Muscle layer of colon (tissue), 2 donors: ENCODE measurements around the gene TAF7L.

Source experiments
- H3K27ac ChIP-seq: one replicate; pipeline ENCODE4 v1.7.0; 2013; ENCODE audit warnings: low read depth, mild to moderate bottlenecking, low read length, moderate library complexity
- H3K27me3 ChIP-seq, 2 donors: one replicate each; pipeline ENCODE4 v1.7.0; 2013; ENCODE audit warnings: low read length in 2 of 2, mild to moderate bottlenecking in 2 of 2; ENCODE audit not compliant: insufficient read depth in 2 of 2, control insufficient read depth in 1 of 2
- H3K36me3 ChIP-seq: one replicate; pipeline ENCODE4 v1.7.0; 2013; ENCODE audit warnings: mild to moderate bottlenecking, low read length; ENCODE audit not compliant: insufficient read depth
- H3K4me1 ChIP-seq: one replicate; pipeline ENCODE4 v1.7.0; 2013; ENCODE audit warnings: mild to moderate bottlenecking, low read length; ENCODE audit not compliant: insufficient read depth
- H3K4me3 ChIP-seq, 2 donors: one replicate each; pipeline ENCODE4 v1.7.0; 2013; ENCODE audit warnings: low read length in 2 of 2, low read depth in 1 of 2, mild to moderate bottlenecking in 1 of 2, moderate library complexity in 1 of 2
- H3K9ac ChIP-seq: one replicate; pipeline ENCODE4 v1.7.0; 2013; ENCODE audit warnings: low read length
- H3K9me3 ChIP-seq: one replicate; pipeline ENCODE4 v1.7.0; 2013; ENCODE audit warnings: mild to moderate bottlenecking, low read length
- donor health status: abdominal sarcoma.
- donor health status: Adenocarcinoma of cecum.

TAF7L gene

DNA sequence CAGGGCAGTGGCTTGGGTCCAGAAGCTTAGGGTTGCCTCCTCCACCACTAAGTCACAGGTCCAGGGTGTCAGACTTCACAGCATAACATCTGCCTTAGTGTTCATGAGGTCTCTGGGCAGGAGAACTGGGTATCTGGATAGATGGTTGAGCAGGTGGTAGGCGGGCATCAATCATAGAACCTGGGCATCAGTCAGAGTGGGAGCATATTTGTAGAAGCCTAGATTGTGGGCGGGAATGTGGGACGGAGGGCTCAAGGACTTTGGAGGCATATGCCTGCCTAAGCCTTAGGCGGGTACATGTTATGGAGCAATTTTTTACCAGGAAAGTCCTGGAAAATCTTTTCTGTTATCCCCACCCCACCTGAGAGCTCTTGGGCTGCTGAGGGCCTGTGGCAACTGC, 28.5 kb downstream of the TAF7L start:
- H3K9ac ChIP-seq = no peak overlapping the region
- no peaks in the 10 kb centered on the region for H3K4me1 ChIP-seq
- no peak overlapping the region for H3K27ac ChIP-seq
- H3K27me3 ChIP-seq = no peaks in the 10 kb centered on the region
- no peak overlapping the region for H3K4me3 ChIP-seq
- no peaks in the 10 kb centered on the region for H3K36me3 ChIP-seq
- H3K9me3 ChIP-seq = no peaks in the 10 kb centered on the region

DNA sequence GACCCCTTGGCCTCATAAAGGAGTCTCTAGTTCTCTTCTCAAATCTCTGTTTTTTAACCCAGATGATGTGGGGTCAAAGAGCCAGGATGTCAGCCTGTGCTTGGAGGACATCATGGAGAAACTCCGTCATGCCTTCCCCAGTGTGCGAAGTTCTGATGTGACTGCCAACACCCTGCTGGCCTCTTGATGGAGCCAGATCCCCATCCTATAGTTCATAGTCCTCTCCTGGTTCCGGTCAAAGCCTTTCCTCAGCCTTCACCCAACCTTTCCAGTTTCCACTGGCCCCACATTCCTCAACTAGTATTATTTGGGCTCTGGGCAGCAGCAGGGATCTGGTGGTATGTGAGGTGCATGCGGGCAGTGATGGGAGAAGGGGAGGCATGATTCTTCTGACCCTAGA, 30.7 kb downstream of the TAF7L start:
- no peak overlapping the region for H3K4me3 ChIP-seq
- no peak overlapping the region for H3K9ac ChIP-seq
- no peaks in the 10 kb centered on the region for H3K27me3 ChIP-seq
- H3K36me3 ChIP-seq = no peaks in the 10 kb centered on the region
- H3K4me1 ChIP-seq = no peaks in the 10 kb centered on the region
- no peak overlapping the region for H3K27ac ChIP-seq
- no peaks in the 10 kb centered on the region for H3K9me3 ChIP-seq

DNA sequence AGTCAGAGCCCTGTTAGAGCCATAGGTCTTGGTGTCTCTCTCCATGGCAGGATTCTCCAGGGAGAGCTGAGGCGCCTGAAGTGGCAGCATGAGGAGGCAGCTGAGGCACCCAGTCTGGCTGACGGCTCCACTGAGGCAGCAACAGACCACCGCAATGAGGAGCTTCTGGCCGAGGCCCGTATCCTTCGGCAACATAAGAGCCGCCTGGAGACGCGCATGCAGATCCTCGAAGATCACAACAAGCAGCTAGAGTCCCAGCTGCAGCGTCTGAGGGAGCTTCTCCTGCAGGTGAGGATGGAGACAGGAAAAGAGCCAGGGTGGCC, 32.9 kb downstream of the TAF7L start:
- Histone ChIP-seq H3K27ac (no peak overlapping the region), H3K4me3 (no peak overlapping the region), H3K9me3 (no peaks in the 10 kb centered on the region), H3K36me3 (no peaks in the 10 kb centered on the region), H3K27me3 (no peaks in the 10 kb centered on the region), H3K4me1 (no peaks in the 10 kb centered on the region), H3K9ac (no peak overlapping the region)

DNA sequence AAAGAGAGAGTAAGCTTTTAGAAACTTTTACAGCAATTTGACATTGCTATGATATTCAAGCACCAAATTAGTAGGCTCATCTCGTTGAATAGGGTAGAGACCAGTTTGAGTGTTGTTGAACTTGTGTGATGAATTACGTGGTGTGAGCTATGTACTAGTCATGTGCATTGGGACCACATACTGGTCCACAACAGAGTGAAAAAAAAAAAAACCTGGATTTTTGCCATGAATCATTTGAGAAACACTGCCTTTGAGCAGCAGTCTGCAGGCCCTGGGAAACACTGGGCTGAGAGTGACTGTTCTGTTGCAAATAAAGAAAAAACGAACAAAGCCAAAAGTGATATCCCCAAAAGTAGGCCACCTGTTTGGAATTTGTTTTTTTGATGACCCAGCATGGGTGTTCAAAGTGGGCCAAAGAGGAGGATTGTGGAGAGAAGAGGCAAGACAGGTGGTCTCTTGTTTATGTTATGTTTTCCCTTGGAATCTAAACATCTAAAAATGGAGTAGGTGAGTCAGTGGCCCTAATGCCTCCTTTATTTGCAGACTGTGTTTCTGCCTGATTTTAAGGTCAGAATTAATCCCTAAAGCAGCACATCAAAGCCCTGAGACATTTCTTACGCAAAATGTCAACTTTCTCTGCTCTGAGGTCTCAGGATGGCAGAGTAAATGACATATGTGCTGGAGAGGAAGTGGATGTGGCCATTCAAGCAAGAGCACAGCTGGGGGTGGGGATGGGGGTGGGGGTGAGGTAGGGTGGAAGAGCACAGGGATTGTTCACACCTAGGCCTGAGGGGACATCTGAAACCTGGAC, 33.5 kb downstream of the TAF7L start:
- H3K27ac ChIP-seq = no peak overlapping the region
- no peak overlapping the region for H3K4me3 ChIP-seq
- no peaks in the 10 kb centered on the region for H3K36me3 ChIP-seq
- H3K27me3 ChIP-seq = no peaks in the 10 kb centered on the region
- H3K9me3 ChIP-seq = no peaks in the 10 kb centered on the region
- H3K9ac ChIP-seq = no peak overlapping the region
- H3K4me1 ChIP-seq = no peaks in the 10 kb centered on the region

DNA sequence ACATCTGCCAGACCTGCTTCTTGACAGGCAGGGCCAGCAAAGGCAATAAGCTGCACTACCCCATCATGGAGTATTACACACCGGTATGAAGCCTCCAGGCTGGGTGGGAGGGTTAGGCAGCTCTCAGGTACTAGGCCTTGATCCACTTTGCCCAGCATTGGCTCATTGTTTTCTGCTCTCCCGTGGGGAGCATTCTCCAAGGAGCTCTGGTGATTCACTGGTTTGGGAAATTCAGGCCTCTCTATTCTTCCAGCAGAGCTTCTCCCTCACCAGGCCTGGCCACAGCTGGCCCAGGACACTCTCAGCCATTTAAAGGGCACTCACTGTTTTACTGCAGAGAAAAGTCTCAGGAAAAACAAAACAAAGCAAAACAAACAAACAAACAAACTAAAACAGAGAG, 38.5 kb downstream of the TAF7L start:
- Histone ChIP-seq H3K4me1 (no peaks in the 10 kb centered on the region), H3K4me3 (no peak overlapping the region), H3K36me3 (no peaks in the 10 kb centered on the region), H3K27me3 (no peaks in the 10 kb centered on the region), H3K27ac (no peak overlapping the region), H3K9ac (no peak overlapping the region), H3K9me3 (no peaks in the 10 kb centered on the region)

DNA sequence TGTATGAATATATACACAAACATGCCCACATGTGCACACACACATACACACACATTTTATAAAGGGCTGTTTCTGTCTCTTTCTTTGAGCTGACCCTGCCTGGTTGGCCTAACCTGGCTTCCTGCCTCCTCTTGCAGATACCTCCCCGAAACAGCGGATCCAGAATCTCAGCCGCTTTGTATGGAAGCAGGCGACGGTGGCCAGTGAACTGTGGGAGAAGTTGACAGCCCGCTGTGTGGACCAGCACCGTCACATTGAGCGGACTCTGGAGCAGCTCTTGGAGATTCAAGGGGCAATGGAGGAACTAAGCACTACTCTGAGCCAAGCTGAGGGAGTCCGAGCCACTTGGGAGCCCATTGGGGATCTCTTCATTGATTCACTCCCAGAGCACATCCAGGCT, 49.6 kb downstream of the TAF7L start:
- H3K36me3 ChIP-seq = no peaks in the 10 kb centered on the region

DNA sequence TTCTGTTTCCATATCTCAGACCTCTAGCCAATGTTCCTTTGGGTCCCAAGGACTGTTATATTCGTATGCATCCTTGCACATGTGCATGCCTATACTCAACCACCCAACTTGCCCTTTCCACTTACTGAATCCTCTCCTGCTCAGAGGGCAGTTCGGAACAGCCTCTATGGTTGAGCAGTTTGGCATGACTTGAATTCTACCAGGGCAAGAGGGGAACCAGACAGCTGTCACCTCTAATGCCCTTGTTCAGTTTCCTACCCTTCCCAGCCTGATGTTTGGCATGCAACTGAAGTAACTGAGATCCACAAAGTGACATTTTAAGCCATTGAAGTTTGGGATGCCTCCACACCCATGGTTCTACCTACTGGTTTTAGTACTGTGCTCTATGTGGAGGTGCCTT, 54.1 kb downstream of the TAF7L start:
- Histone ChIP-seq H3K27ac (no peak overlapping the region), H3K36me3 (no peaks in the 10 kb centered on the region), H3K4me3 (no peak overlapping the region), H3K9ac (no peak overlapping the region), H3K27me3 (peaks cover 0 to 4% of the 10 kb centered on the region in 2 donors), H3K4me1 (no peaks in the 10 kb centered on the region), H3K9me3 (no peaks in the 10 kb centered on the region)

More for the DNA sequence above, 49.6 kb downstream of the TAF7L start:
- Histone ChIP-seq H3K4me3 (no peak overlapping the region), H3K9ac (no peak overlapping the region), H3K9me3 (no peaks in the 10 kb centered on the region), H3K4me1 (no peaks in the 10 kb centered on the region), H3K27ac (no peak overlapping the region), H3K27me3 (peaks cover 0 to 8% of the 10 kb centered on the region in 2 donors)

DNA sequence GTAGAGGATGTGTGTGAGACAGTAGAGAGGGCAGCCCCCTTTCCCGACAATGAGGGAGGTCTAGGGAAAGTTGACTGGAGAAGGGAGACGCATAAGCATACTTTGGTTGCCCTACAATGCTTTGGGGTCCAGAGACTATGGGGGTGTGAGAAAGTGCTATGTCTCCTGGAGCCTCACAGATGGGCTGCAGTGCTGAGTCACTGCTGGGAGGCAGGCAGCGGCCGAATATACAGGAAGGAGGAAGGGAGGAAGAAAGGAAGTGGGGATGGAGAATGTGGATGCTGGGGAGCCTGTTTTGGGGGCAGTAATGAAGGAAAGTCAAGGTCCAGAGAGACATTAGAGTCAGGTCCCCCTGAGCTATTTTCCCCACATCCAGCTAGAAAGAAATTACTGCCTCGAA, 58.8 kb downstream of the TAF7L start:
- no peak overlapping the region for H3K9ac ChIP-seq
- H3K36me3 ChIP-seq = no peaks in the 10 kb centered on the region
- no peak overlapping the region for H3K27ac ChIP-seq
- peaks cover 0 to 1% of the 10 kb centered on the region in 2 donors for H3K27me3 ChIP-seq
- no peaks in the 10 kb centered on the region for H3K4me1 ChIP-seq
- H3K4me3 ChIP-seq = no peak overlapping the region
- no peaks in the 10 kb centered on the region for H3K9me3 ChIP-seq

DNA sequence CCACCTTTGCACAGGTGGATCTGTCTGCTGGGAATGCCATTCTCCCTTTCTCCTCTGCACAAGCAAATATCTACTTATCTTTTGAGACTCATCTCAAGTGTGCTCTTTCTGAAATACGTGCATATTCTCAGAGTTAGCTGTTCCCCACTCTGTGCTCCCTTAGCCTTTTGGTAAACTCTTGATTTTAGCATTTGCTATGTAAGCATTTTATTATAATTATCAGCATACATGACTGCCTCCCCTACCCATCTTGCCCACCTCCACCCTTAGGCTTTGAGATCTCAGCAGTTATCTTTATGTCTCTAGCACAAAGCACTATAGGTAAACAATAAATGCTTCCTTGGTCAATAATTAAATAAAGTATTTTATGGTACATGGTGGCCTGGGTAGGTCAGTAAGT, 60.1 kb downstream of the TAF7L start:
- Histone ChIP-seq H3K27me3 (peaks cover 0 to 6% of the 10 kb centered on the region in 2 donors), H3K27ac (no peak overlapping the region), H3K4me1 (no peaks in the 10 kb centered on the region), H3K4me3 (no peak overlapping the region), H3K36me3 (no peaks in the 10 kb centered on the region), H3K9me3 (no peaks in the 10 kb centered on the region), H3K9ac (no peak overlapping the region)

DNA sequence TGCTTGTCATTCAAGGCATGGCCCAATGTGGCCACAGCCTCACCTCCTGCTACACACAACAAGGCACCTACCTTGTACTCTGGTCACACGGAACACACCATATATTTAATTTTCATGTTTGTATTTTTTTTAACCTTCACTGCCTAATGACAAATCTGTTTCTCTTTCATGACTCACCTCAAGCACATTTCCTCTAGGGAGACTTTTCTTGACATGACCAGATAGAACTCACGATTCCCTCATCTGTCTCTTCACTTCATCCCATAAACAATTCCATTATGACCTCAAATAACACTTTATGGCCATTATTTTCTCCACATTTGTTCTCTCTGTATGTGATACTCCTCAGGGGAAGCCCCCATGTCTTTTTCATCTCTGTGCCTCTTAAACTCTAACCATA, 60.5 kb downstream of the TAF7L start:
- Histone ChIP-seq H3K27ac (no peak overlapping the region), H3K4me1 (no peaks in the 10 kb centered on the region), H3K27me3 (peaks cover 0 to 6% of the 10 kb centered on the region in 2 donors), H3K9ac (no peak overlapping the region), H3K4me3 (no peak overlapping the region), H3K36me3 (no peaks in the 10 kb centered on the region), H3K9me3 (no peaks in the 10 kb centered on the region)

DNA sequence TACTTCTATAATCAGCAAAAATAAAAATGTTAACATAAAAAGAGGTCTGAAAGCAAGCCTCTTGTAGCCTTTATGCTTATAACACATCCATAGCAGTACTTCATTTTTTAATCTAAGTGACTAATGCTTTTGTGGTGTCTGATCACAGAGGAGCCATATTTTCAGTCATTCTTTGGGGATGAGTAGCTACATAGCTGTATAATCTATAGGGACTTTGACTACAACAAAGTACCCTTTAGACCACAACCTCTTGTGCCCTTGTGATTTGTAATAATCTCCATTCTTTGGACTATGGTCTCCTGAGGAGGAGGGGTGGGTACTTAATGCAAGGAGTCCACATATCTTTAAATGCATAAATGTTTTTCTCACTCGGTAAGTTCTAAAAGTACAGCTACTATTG, 62.0 kb downstream of the TAF7L start:
- Histone ChIP-seq H3K27me3 (peaks cover 0 to 6% of the 10 kb centered on the region in 2 donors), H3K4me1 (no peaks in the 10 kb centered on the region), H3K27ac (no peak overlapping the region), H3K9me3 (no peaks in the 10 kb centered on the region), H3K9ac (no peak overlapping the region), H3K4me3 (no peak overlapping the region), H3K36me3 (no peaks in the 10 kb centered on the region)

DNA sequence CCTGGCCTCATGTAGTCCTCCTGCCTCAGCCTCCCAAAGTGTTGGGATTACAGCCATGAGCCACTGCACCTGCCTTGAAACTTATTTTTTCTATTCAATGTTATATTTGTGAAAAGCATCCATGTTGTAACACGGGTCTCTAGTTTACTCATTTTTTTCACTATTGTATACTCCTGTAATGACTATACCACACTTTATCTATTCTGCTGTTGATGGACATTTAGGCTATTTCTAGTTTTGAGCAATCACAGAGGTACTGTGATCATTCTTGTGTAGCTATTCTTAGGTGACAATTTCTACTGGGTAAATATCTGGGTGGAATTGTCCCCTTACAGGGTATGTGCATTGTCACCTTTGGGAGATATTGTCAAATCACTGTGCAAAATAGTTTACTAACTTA, 67.9 kb downstream of the TAF7L start:
- no peak overlapping the region for H3K9ac ChIP-seq

More for the DNA sequence above, 67.9 kb downstream of the TAF7L start:
- H3K9me3 ChIP-seq = no peaks in the 10 kb centered on the region
- no peaks in the 10 kb centered on the region for H3K4me1 ChIP-seq
- H3K27me3 ChIP-seq = peaks cover 0 to 6% of the 10 kb centered on the region in 2 donors
- no peak overlapping the region for H3K27ac ChIP-seq
- no peaks in the 10 kb centered on the region for H3K36me3 ChIP-seq
- no peak overlapping the region for H3K4me3 ChIP-seq
